Gastrocnemius medialis (tissue), 4 donors: ENCODE data around the gene FRY.

Source experiments
- CTCF ChIP-seq, 5 experiments: fragments of 450-650 bp in 3 of 5; fragments of 200-600 bp in 2 of 5; sonication (generic) in 2 of 5; IDR thresholded peaks in 4 of 5; conservative IDR thresholded peaks in 1 of 5; 1 replicate in 4 of 5; 2 replicates in 1 of 5; pipeline ENCODE4 v1.5.1; 2016 to 2019; ENCODE audit warnings: antibody characterized with exemption in 5 of 5, mild to moderate bottlenecking in 3 of 5, moderate library complexity in 3 of 5
- POLR2A ChIP-seq, 2 donors: fragments of 450-650 bp; IDR thresholded peaks; one replicate each; pipeline ENCODE4 v1.6.1; 2017; ENCODE audit warnings: antibody characterized with exemption in 2 of 2, mild to moderate bottlenecking in 2 of 2, moderate library complexity in 2 of 2

GRCh38 chr13:32298695-32299094, 267.1 kb downstream of the FRY start:
- TF ChIP-seq POLR2A (IDR thresholded peaks at IDR 0.05) (no peak), CTCF (IDR thresholded peaks at IDR 0.05 in 4 of 5, conservative IDR thresholded peaks at IDR 0.05 in 1 of 5) (no peak)
